ENCODE data around the gene NCBP2. TPM values are rescaled to one million over a fixed set of nuclear protein-coding genes. Genes with fewer than 3 reads are reported as not detected.

NCBP2 gene
- total and polyA plus RNA-seq, 8 donors = 15.4 to 52.5 (median 40.6) TPM

- Histone ChIP-seq H3K4me1 (no peaks in the 10 kb centered on the region), H3K36me3 (peaks cover 14 to 38% (median 27%) of the 10 kb centered on the region in 4 donors), H3K9me3 (no peaks in the 10 kb centered on the region), H3K27me3 (no peaks in the 10 kb centered on the region), H3K27ac (no peak overlapping the region), H3K4me3 (no peak overlapping the region)
- TF ChIP-seq POLR2A (IDR thresholded peaks at IDR 0.05) (no peak), CTCF (IDR thresholded peaks at IDR 0.05) (no peak), EP300 (IDR thresholded peaks at IDR 0.05) (no peak), POLR2AphosphoS5 (IDR thresholded peaks at IDR 0.05) (no peak)
- intact Hi-C loops (cut with DNase I; ENCODE audit: low total_unique reads) = no loop called here
- DNase-seq = no peak
- WGBS, 5 donors = 96 to 98% (median 96%) methylated on average over 3 of the region's 3 CpGs
Measured at GRCh38 chr3:196915375-196915774, 27.0 kb downstream of the NCBP2 start.

GRCh38 chr3:196914866-196915265 lies 27.5 kb downstream of the NCBP2 start:
- Histone ChIP-seq H3K27ac (no peak overlapping the region), H3K4me1 (no peaks in the 10 kb centered on the region), H3K27me3 (no peaks in the 10 kb centered on the region), H3K9me3 (no peaks in the 10 kb centered on the region), H3K36me3 (peaks cover 14 to 38% (median 27%) of the 10 kb centered on the region in 4 donors), H3K4me3 (no peak overlapping the region)
- TF ChIP-seq EP300 (IDR thresholded peaks at IDR 0.05) = no peak
- no peak for TF ChIP-seq POLR2AphosphoS5 (IDR thresholded peaks at IDR 0.05)
- no peak for TF ChIP-seq CTCF (IDR thresholded peaks at IDR 0.05)
- TF ChIP-seq POLR2A (IDR thresholded peaks at IDR 0.05) = no peak
- intact Hi-C loops (cut with DNase I; ENCODE audit: low total_unique reads) = no loop called here
- WGBS, 5 donors = 92 to 100% (median 95%) methylated on average over 4 of the region's 4 CpGs
- no peak for DNase-seq

GRCh38 chr3:196903740-196904139 lies 38.6 kb downstream of the NCBP2 start:
- Histone ChIP-seq H3K4me3 (no peak overlapping the region), H3K36me3 (peaks cover 33 to 96% (median 89%) of the 10 kb centered on the region in 4 donors), H3K27ac (no peak overlapping the region), H3K9me3 (no peaks in the 10 kb centered on the region), H3K27me3 (no peaks in the 10 kb centered on the region), H3K4me1 (no peaks in the 10 kb centered on the region)
- DNase-seq = no peak
- TF ChIP-seq POLR2AphosphoS5 (IDR thresholded peaks at IDR 0.05) (no peak), POLR2A (IDR thresholded peaks at IDR 0.05) (no peak), EP300 (IDR thresholded peaks at IDR 0.05) (no peak), CTCF (IDR thresholded peaks at IDR 0.05) (no peak)
- 87 to 98% (median 96%) methylated on average over 2 of the region's 2 CpGs for WGBS, 5 donors
- intact Hi-C loops (cut with DNase I; ENCODE audit: low total_unique reads) = no loop called here

- 44 to 78% (median 65%) methylated on average over 1 of the region's 1 CpG for WGBS, 5 donors
- H3K4me3 ChIP-seq = no peak overlapping the region
- no peaks in the 10 kb centered on the region for H3K27me3 ChIP-seq
- H3K4me1 ChIP-seq = no peaks in the 10 kb centered on the region
- DNase-seq = no peak
- H3K9me3 ChIP-seq = no peaks in the 10 kb centered on the region
- intact Hi-C loops (cut with DNase I; ENCODE audit: low total_unique reads) = no loop called here
- H3K27ac ChIP-seq = no peak overlapping the region
- no peak for TF ChIP-seq POLR2A (IDR thresholded peaks at IDR 0.05)
- no peak for TF ChIP-seq POLR2AphosphoS5 (IDR thresholded peaks at IDR 0.05)
- no peak for TF ChIP-seq EP300 (IDR thresholded peaks at IDR 0.05)
- TF ChIP-seq CTCF (IDR thresholded peaks at IDR 0.05) = no peak
- H3K36me3 ChIP-seq = peaks cover 35 to 82% (median 76%) of the 10 kb centered on the region in 4 donors
Measured at GRCh38 chr3:196902296-196902695, 40.0 kb downstream of the NCBP2 start.
